ENCODE results near the gene CLMN. TPM values are rescaled to one million over a fixed set of nuclear protein-coding genes. Genes with fewer than 3 reads are reported as not detected.

CLMN gene
- total RNA-seq, 2 experiments from 2014 or later, result 0.27 to 0.67 TPM

DNA sequence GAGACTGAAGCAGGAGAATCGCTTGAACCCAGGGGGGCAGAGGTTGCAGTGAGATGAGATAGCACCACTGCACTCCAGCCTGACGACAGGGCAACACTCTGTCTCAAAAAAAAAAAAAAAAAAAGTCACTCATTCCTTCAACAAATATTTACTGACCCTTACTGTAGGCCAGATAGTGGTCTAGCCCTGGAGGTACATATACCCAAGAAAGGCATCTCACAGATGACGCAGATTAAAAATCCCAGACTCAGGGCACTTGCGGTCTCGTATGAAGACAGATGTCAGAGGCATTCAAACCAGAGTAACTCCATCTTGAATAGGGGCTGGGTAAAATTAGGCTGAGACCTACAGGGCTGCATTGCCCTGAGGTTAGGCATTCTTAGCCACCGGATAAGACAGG lies 44.8 kb downstream of the CLMN start:
- Histone ChIP-seq H3K9me3 (ENCODE audit: control insufficient read depth in 1 of 2, insufficient read depth in 1 of 2, low read length in 2 of 2) (no peaks in the 10 kb centered on the region), H3K27ac (ENCODE audit: low read depth in 1 of 2, low read length in 2 of 2) (no peak overlapping the region), H3K27me3 (ENCODE audit: control insufficient read depth in 1 of 2, insufficient read depth in 2 of 2, low read length in 2 of 2) (no peaks in the 10 kb centered on the region), H3K4me1 (ENCODE audit: insufficient read depth, low read length) (no peaks in the 10 kb centered on the region), H3K36me3 (ENCODE audit: insufficient read depth, low read length) (no peaks in the 10 kb centered on the region), H3K4me3 (ENCODE audit: low read length) (no peak overlapping the region)
- DNase-seq, result no peak
- no peaks in the 10 kb centered on the region for H3K36me3 Mint-ChIP-seq (ENCODE audit: low read depth)
- TF ChIP-seq, protein P1, sequence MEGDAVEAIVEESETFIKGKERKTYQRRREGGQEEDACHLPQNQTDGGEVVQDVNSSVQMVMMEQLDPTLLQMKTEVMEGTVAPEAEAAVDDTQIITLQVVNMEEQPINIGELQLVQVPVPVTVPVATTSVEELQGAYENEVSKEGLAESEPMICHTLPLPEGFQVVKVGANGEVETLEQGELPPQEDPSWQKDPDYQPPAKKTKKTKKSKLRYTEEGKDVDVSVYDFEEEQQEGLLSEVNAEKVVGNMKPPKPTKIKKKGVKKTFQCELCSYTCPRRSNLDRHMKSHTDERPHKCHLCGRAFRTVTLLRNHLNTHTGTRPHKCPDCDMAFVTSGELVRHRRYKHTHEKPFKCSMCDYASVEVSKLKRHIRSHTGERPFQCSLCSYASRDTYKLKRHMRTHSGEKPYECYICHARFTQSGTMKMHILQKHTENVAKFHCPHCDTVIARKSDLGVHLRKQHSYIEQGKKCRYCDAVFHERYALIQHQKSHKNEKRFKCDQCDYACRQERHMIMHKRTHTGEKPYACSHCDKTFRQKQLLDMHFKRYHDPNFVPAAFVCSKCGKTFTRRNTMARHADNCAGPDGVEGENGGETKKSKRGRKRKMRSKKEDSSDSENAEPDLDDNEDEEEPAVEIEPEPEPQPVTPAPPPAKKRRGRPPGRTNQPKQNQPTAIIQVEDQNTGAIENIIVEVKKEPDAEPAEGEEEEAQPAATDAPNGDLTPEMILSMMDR (IDR thresholded peaks at IDR 0.05), result no peak
- H3K27me3 Mint-ChIP-seq, result no peaks in the 10 kb centered on the region
- no peak for ATAC-seq (ENCODE audit: poor library complexity)
- POLR2A ChIA-PET, result no interaction called here
- intact Hi-C loops (cut with DNase I, micrococcal nuclease), result no loop called here
- CTCF ChIA-PET, result no interaction called here
- no peak overlapping the region for H3K4me3 Mint-ChIP-seq
- no peaks in the 10 kb centered on the region for H3K4me1 Mint-ChIP-seq (ENCODE audit: low read depth)
- no peaks in the 10 kb centered on the region for H3K9me3 Mint-ChIP-seq
- H3K27ac Mint-ChIP-seq, result no peak overlapping the region

DNA sequence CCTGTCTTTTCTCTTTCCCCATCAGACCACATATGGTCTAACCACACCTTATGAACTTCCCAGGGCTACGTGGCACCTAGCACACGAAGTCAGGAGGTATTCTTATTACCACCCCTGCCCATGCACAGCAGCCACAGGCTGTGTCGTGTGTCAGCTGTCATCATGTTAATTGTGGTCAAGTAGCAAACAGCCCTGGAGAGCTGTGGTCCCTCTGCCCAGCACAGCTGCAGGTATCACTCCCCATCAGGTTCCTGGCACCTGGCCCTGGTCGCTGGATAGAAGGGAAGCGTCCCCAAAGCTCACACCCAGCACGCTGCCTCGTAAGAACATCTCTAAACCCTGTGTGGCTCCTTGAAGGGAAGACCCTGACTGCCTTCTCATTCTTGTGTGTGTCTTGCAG lies 45.4 kb downstream of the CLMN start:
- Histone ChIP-seq H3K36me3 (ENCODE audit: insufficient read depth, low read length) (no peaks in the 10 kb centered on the region), H3K27ac (ENCODE audit: low read depth in 1 of 2, low read length in 2 of 2) (no peak overlapping the region), H3K4me1 (ENCODE audit: insufficient read depth, low read length) (no peaks in the 10 kb centered on the region), H3K4me3 (ENCODE audit: low read length) (no peak overlapping the region), H3K27me3 (ENCODE audit: control insufficient read depth in 1 of 2, insufficient read depth in 2 of 2, low read length in 2 of 2) (no peaks in the 10 kb centered on the region), H3K9me3 (ENCODE audit: control insufficient read depth in 1 of 2, insufficient read depth in 1 of 2, low read length in 2 of 2) (no peaks in the 10 kb centered on the region)
- ChIA-PET POLR2A (no interaction called here), CTCF (no interaction called here)
- H3K36me3 Mint-ChIP-seq (ENCODE audit: low read depth), result no peaks in the 10 kb centered on the region
- TF ChIP-seq, protein P1 (IDR thresholded peaks at IDR 0.05), result no peak
- no peaks in the 10 kb centered on the region for H3K27me3 Mint-ChIP-seq
- intact Hi-C loops (cut with DNase I, micrococcal nuclease), result no loop called here
- no peaks in the 10 kb centered on the region for H3K9me3 Mint-ChIP-seq
- ATAC-seq (ENCODE audit: poor library complexity) (no peak), DNase-seq (no peak)
- no peak overlapping the region for H3K4me3 Mint-ChIP-seq
- H3K27ac Mint-ChIP-seq, result no peak overlapping the region
- no peaks in the 10 kb centered on the region for H3K4me1 Mint-ChIP-seq (ENCODE audit: low read depth)

DNA sequence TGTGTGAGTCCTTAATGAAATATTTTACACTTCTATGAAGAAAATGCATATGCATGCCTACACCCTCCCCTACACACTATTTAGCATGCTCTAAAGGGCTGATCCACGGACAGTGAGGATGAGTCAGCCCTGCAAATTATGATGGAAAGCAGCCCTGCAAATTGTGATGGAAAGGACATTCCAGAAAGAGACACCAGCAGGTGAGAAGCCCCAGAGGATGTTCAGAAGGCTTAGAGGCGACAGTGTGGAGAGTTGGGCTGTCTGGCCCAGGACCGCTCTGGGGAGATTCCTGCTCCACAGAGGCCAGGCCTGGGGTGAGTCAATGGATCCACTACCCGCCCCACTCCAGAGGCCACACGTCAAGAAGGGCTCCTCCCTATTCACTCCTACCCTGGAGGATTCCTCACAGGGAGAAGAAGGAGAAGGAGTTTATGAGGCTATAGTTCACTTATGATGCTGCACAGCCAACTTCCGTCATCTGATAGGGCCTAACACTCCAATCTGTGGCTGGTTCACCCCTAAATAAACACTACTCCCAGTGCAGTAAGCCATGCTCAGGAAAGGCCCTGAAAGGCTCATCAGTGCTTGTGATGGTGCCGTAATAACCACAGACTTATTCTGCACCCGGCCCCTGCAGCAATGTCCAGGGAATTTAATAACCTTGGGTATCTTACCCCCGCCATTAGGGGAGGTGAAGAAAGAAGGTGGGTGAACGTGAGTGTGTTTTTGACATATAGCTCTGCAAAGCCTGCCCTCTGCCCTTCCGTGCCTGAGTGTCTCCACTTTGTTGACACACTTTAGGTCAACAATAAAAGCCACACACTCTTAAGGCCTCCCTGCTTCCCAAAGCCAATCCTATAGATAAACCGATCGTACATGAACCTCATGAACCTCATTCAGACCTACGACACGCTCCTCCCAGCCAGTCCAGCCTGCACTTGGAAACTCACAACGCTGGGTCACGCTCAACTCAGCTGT lies 46.4 kb downstream of the CLMN start:
- ATAC-seq (ENCODE audit: poor library complexity) (no peak), DNase-seq (no peak)
- H3K27me3 Mint-ChIP-seq, result no peaks in the 10 kb centered on the region
- no peaks in the 10 kb centered on the region for H3K9me3 Mint-ChIP-seq
- H3K4me3 ChIP-seq (ENCODE audit: low read length), result no peak overlapping the region
- no peaks in the 10 kb centered on the region for H3K4me1 ChIP-seq (ENCODE audit: insufficient read depth, low read length)
- TF ChIP-seq, protein P1 (IDR thresholded peaks at IDR 0.05), result no peak
- no peaks in the 10 kb centered on the region for H3K36me3 Mint-ChIP-seq (ENCODE audit: low read depth)
- H3K27me3 ChIP-seq (ENCODE audit: control insufficient read depth in 1 of 2, insufficient read depth in 2 of 2, low read length in 2 of 2), result no peaks in the 10 kb centered on the region
- H3K27ac Mint-ChIP-seq, result no peak overlapping the region
- H3K36me3 ChIP-seq (ENCODE audit: insufficient read depth, low read length), result no peaks in the 10 kb centered on the region
- intact Hi-C loops (cut with DNase I, micrococcal nuclease), result no loop called here
- CTCF ChIA-PET, result no interaction called here
- no peak overlapping the region for H3K4me3 Mint-ChIP-seq
- no peaks in the 10 kb centered on the region for H3K4me1 Mint-ChIP-seq (ENCODE audit: low read depth)
- H3K9me3 ChIP-seq (ENCODE audit: control insufficient read depth in 1 of 2, insufficient read depth in 1 of 2, low read length in 2 of 2), result no peaks in the 10 kb centered on the region
- no peak overlapping the region for H3K27ac ChIP-seq (ENCODE audit: low read depth in 1 of 2, low read length in 2 of 2)
- POLR2A ChIA-PET, result no interaction called here
